CD4-positive, alpha-beta T cell treated with Interleukin-4 for 4 hours (primary cell): ENCODE results near the gene LTV1.

Source experiments
- DNase-seq: peaks from one replicate; pipeline ENCODE4 v3.0.0-alpha.2; 2020

The LTV1 gene

GRCh38 chr6:143896126-143896860 is 53.2 kb downstream of the LTV1 start:
- no peak for DNase-seq

GRCh38 chr6:143900358-143900757 is 57.2 kb downstream of the LTV1 start:
- no peak for DNase-seq

- DNase-seq, result no peak
Measured at GRCh38 chr6:143901885-143902750, 59.0 kb downstream of the LTV1 start.

- no peak for DNase-seq
Measured at GRCh38 chr6:143902827-143903226, 59.7 kb downstream of the LTV1 start.

GRCh38 chr6:143911028-143911427 is 67.9 kb downstream of the LTV1 start:
- no peak for DNase-seq

GRCh38 chr6:143912671-143913070 is 69.5 kb downstream of the LTV1 start:
- no peak for DNase-seq
